Bone marrow (tissue), 2 donors: Measurements from ENCODE around the gene ARSJ.

ENCODE experiments used
- DNase-seq, 2 donors: peaks; one replicate each; lab custom pipeline; 2025; lab: John Stamatoyannopoulos, UW

The ARSJ gene

DNA sequence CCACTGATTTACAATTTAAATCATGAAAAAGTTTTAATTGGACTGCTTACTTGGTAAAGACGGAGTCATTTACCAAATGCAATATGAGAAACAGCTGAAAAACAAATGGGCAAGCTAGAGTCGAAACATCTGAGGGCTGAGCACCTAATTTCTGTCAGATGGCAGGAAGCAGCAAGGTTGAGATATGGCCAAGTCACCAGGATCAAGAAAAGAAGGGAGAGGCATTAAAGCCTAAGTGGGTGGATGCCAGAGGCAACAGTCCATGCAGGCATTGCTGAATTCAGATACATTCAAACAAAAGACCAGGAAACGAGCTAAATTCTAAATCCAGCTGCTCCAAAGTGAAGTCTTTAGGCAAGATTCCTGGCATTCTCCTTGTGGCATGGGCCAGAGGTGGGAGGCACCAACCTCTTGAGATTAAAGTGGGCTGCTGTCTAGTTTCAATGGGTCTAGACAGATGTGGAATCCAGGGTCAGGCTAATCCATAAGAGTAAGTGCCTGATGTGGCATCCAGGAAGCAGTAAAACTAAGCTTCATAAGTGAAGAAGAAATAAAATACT, 8.0 kb upstream of the ARSJ start:
- no peak for DNase-seq

GRCh38 chr4:113982181-113982580, 2.7 kb upstream of the ARSJ start:
- DNase-seq = no peak

- no peak for DNase-seq
Observed at GRCh38 chr4:113981591-113981990, 2.1 kb upstream of the ARSJ start.

DNA sequence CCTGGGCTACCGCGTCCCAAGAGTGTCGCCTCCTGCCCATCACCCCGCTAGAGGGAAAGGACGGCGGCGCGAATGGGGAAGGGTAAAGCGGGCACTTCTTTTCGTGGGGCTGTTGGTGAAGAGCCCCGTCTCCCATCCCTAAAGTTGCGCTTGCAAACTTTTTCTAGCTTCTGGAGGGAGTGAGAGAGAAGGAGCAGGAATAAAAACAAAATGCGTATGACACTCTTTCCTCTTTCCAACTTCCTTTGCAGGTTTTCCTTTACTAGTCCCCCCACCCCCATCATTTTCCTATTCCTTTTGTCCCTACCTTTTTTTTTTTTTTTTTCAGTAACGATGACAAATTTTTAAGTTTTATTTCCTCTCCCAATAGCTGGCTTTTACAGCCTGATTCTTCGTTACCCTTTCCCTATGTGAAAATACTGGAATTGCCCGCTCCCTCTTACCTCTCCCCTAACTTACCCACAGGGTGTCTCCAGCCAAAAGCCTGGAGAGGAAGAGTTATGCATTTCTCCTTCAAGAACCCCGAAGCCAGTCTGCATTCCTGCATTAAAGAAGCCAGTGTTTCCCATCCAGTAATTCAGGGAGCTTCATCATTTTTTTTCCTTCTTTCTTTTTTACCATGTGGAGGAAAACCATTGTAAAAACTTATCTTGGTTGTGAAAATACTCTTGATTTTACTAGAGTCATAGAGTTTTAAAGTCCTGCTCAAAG, 613 bp upstream of the ARSJ start:
- no peak for DNase-seq

DNA sequence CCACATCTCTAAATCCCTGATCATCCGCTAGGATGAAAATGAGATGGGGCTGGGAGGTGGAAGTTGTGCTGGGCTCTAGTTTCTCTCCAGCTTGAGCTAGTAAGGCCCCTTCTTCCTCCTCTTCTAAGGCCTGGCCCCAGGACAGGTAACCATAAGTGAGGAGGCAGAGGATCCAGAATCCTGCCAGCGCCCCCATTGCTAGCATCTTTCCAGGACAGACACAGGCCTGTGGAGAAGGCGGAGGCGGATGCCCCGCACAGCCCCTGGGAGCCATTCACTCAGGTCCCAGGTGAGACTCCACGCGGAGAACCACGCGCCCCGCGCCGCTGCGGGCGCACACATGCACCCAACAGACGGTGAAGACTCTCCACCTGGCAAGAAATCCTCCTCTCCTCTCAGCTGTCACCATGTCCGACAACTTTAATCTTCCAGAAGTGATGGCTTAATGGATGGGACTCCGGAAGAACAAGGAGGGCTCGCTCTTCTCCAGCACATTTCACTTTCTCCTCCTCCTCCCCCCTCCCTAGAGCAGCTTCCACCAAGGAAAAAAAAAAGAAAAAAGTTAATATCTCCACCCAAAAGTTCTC, 793 bp downstream of the ARSJ start:
- DNase-seq = no peak

DNA sequence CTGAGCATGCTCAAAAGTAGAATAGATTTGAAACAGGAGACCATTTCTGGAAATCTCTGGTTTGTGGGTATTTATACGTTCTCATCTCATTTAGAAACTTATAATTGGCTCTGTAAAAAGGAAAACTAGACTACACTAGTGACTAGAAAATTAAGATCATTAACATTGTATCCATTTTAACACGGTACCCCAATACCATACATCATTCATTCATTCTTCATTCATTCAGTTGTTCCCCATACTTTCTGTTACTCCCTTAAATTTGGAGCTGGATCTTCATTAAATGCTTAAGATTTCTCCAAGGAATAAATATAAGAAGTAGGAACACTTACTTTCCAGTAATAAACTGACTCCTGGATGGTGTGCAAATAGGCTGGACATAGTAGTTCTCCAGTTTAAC, 1.3 kb downstream of the ARSJ start:
- DNase-seq = no peak

- no peak for DNase-seq
Observed at GRCh38 chr4:113977526-113977855, 2.0 kb downstream of the ARSJ start.

- DNase-seq = no peak
Observed at GRCh38 chr4:113976741-113977525, 2.5 kb downstream of the ARSJ start.

- no peak for DNase-seq
Observed at GRCh38 chr4:113975578-113975977, 3.9 kb downstream of the ARSJ start.

DNA sequence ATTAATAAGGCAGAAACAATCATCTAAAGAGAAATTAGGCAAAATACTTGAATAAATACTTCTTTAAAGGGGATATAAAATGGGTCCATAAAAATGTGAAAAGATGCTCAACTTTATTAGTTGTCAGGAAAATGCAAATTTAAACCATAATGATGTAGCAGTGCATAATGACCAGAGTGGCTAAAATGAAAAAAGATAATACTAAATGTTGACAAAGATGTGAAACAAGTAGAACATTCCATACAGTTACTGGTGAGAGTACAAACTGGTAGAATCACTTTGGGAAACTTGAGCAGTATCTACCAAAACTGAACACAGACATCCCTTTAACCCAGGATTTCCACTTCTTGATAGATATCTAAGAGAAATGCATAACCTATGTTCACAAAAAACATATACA, 5.0 kb downstream of the ARSJ start:
- no peak for DNase-seq

- DNase-seq = no peak
Observed at GRCh38 chr4:113973345-113973744, 6.1 kb downstream of the ARSJ start.

DNA sequence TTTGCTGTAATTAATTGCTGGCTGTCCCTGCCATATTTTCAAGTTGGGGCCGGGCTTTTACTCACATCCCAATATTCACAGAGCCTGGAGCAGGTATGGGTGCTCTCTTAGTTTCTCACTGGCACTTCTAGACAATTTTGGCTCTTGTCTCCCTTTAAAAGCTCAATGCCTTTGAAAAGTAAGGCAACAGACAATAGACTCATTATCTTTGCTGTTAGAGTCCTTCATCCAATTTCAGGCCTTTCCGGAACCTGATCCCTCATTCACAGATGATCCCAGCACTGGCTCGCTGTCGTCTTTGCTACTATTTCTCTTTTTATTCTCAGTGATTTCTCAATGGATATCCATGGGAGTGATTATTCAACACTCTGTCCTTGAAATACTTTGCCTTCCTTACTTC, 6.7 kb downstream of the ARSJ start:
- no peak for DNase-seq

GRCh38 chr4:113971706-113972360, 7.6 kb downstream of the ARSJ start:
- DNase-seq = no peak

DNA sequence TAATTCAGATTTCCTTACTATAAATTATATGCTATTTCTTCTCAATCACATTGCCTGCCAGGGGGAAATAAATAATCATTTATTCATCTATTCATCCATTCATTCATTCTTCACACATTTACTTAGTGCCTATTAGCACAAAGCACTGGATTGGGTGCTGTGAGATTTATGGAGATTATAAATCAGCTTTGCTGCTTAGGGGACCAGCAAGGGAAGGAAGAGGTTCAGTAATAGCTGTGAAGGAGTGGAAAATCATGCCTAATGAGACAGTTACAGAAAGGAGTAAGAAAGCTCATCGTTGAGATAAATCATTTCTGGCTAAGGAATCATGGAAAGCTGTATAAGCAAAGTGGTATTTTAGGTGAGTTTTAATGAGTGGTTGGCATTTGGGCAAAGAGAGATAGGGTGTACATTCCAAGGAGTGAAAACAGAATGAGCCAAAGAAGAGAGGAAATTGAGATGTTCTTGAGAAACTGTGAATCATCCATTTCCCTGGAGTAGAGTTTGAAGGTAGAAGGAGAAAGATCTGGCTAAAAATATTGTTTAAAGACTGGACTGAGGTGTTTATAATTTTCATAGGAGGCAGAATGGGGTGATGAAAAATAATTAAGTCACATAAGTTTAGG, 9.6 kb downstream of the ARSJ start:
- no peak for DNase-seq

DNA sequence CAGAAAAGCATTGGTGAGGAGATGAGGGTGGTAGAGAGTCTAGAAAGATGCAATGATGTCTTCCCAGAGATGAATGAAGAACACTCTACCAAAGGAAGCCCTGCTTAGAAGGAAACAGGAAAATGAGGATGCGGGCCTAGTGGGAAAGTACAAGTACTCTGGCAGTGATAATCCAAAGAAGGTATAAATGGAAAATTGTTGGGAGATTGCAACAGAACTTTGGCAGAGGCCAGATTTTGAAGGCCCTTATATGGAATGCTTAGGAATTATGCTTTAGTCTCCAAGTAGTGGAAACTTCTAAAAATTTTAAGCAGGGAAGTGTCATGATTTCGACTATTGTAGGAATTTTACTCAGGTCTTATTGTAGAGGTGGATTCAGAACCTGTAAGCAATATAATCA, 11.0 kb downstream of the ARSJ start:
- no peak for DNase-seq

DNA sequence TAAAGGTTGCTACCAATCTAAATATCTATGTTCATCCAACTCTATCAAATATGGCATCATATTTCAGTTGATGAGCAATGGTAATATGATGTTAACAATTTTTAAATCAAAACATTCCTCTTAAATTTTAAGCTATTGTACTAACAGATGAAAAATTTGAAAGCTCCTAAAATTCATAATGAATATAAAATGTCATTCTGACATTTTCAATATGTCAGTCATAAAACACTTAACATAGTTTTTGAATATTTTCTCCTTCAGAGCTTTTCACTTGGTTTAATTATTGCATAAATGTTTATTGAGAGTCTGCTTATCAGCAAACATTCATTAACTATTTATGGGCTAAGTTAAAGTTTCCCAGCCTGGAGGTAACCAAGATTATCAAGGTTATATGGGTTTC, 11.8 kb downstream of the ARSJ start:
- no peak for DNase-seq

- DNase-seq = no peak
Observed at GRCh38 chr4:113962719-113963265, 16.7 kb downstream of the ARSJ start.

DNA sequence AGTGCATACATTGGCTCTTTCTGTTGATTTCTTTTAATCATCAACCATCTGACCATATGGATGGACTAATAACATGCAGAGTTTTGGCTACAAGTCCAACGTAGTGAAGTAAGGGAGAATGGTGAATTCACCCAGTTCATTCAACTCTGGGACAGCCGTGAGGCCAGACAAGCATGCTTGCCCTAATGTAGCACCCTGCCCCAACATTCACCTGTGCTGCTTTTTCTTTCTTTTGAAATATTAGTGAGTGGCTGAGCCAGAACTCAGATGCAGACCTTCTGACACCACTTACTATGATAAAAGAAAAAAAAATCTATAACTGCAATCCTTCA, 17.5 kb downstream of the ARSJ start:
- no peak for DNase-seq

- DNase-seq = no peak
Observed at GRCh38 chr4:113960684-113961321, 18.6 kb downstream of the ARSJ start.

DNA sequence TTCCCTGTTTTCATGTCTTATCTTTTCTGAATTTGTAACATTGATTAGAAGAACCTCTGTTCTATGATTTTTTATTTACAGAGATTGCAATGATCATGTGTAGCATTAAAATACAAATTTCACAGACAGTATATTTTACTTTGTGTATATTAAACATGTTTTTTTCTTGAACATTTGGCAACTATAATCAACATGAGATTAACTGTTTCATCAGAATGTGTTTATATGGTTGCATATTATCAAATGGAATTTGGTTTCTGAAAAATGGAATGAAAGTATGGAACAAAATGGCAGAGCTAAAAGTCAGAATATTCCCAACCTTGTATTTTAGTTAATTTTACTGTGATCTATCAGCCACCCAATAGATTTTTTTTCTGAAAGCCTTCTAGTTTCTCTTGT, 19.9 kb downstream of the ARSJ start:
- no peak for DNase-seq

DNA sequence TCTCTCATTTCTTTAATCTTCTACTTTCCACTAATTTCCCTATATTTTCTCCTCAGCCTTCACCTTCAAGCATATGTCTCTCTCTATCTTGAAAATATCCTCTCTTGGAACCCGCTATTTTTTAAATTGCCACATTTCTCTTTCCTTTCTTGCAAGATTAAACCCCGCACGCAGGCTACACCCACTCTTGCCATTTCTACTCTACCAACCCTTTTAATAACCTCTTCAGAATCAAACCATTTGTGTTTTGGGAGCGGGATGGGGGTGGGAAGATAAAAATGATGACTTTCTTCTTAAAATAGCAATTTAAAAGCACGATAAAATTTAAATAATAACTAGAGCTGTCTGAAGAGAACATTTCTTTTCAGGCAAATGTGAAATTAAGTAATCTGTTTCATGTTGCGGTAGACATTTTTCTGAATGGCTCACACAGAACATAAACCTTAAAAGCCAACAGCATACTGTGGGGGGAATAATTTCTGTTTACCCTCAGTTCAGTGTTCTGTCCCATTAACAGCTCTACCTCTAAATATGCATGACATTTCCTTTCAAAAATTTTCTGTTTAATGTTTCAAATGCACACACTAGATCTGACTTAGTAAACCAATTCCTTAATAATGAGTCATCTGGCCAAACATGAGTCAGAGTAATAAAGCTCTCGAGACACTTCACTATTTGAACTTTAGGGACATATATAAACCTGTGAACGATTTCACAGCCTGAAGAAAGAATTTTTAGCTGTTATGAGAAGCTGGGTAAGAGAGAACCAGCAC, 20.5 kb downstream of the ARSJ start:
- no peak for DNase-seq
